Hepatocyte (in vitro differentiated cells): ENCODE data around the gene REXO2. TPM values are rescaled to one million over a fixed set of nuclear protein-coding genes. Genes with fewer than 3 reads are reported as not detected.

ENCODE experiments used
- DNase-seq: peaks from one replicate; pipeline ENCODE4 v3.0.0-alpha.2; 2016; ENCODE audit warnings: low spot score
- H2AFZ ChIP-seq: fragments of 200-600 bp; sonication (generic); 2 replicates; pipeline ENCODE4 v1.6.0; 2016; ENCODE audit warnings: antibody characterized with exemption, mild to moderate bottlenecking
- H3K27ac ChIP-seq: fragments of 200-600 bp; sonication (generic); 2 replicates; pipeline ENCODE4 v1.5.1; 2016; ENCODE audit warnings: mild to moderate bottlenecking
- H3K27me3 ChIP-seq: fragments of 200-600 bp; sonication (generic); 2 replicates; pipeline ENCODE4 v1.6.1; 2016
- H3K36me3 ChIP-seq: fragments of 200-600 bp; sonication (generic); replicated peaks from 2 replicates; pipeline ENCODE4 v1.5.1; 2016; ENCODE audit warnings: low read depth; ENCODE audit not compliant: insufficient read depth
- H3K4me1 ChIP-seq: fragments of 200-600 bp; sonication (generic); 2 replicates; pipeline ENCODE4 v1.5.1; 2016; ENCODE audit warnings: mild to moderate bottlenecking, moderate library complexity; ENCODE audit not compliant: insufficient read depth
- H3K4me2 ChIP-seq: fragments of 200-600 bp; sonication (generic); 2 replicates; pipeline ENCODE4 v1.6.0; 2016
- H3K4me3 ChIP-seq: fragments of 200-600 bp; sonication (generic); 2 replicates; pipeline ENCODE4 v1.5.1; 2016; ENCODE audit warnings: mild to moderate bottlenecking
- H3K79me2 ChIP-seq: fragments of 200-600 bp; sonication (generic); 2 replicates; pipeline ENCODE4 v1.6.0; 2017; ENCODE audit warnings: mild to moderate bottlenecking
- H3K9me2 ChIP-seq: fragments of 200-600 bp; sonication (generic); replicated peaks from 2 replicates; pipeline ENCODE4 v1.6.0; 2017; ENCODE audit warnings: mild to moderate bottlenecking; ENCODE audit not compliant: insufficient read depth
- H3K9me3 ChIP-seq: fragments of 200-600 bp; sonication (generic); 2 replicates; pipeline ENCODE4 v1.5.1; 2016; ENCODE audit warnings: low read depth, mild to moderate bottlenecking
- H4K20me1 ChIP-seq: fragments of 200-600 bp; sonication (generic); 2 replicates; pipeline ENCODE4 v1.6.0; 2016; ENCODE audit warnings: mild to moderate bottlenecking; ENCODE audit not compliant: insufficient read depth, poor library complexity, severe bottlenecking
- CTCF ChIP-seq: fragments of 200-600 bp; sonication (generic); IDR thresholded peaks from 2 replicates; pipeline ENCODE4 v1.5.1; 2016; ENCODE audit warnings: antibody characterized with exemption, mild to moderate bottlenecking; ENCODE audit not compliant: poor library complexity
- EZH2 ChIP-seq: fragments of 200-600 bp; sonication (generic); IDR thresholded peaks from 2 replicates; pipeline ENCODE4 v1.6.1; 2016; ENCODE audit warnings: antibody characterized with exemption, mild to moderate bottlenecking, borderline replicate concordance
- EZH2phosphoT487 ChIP-seq: fragments of 200-600 bp; sonication (generic); IDR thresholded peaks from one replicate; pipeline ENCODE4 v1.6.1; 2018; ENCODE audit warnings: antibody characterized with exemption, mild to moderate bottlenecking, low read depth, moderate library complexity; ENCODE audit not compliant: unreplicated experiment, severe bottlenecking
- WGBS: methylation state at CpG from one replicate; pipeline ENCODE4 v1.1.6; 2016; ENCODE audit warnings: low lambda C conversion rate; ENCODE audit errors: missing lambda C conversion rate; 5-methylcytosine and 5-hydroxymethylcytosine counted together
- polyA plus RNA-seq: library from polyadenylated mRNA; unstranded; fragments of >200 nt; fragmentation: Nextera tagmentation; extraction: Ambion mirVana; gene quantifications from 2 replicates; pipeline ENCODE4 v1.2.1, GENCODE V29; 2016
- total RNA-seq: library from RNA; depleted of rRNA; stranded (reverse); fragments of >200 nt; gene quantifications from 2 replicates; pipeline ENCODE4 v1.2.3, GENCODE V29; 2014

Gene REXO2
- total and polyA plus RNA-seq, 2 experiments from 2014 or later = 124 to 160 TPM

- Histone ChIP-seq H3K9me2 (no peaks in the 10 kb centered on the region), H3K27me3 (no peaks in the 10 kb centered on the region), H3K4me3 (no peak overlapping the region), H3K4me2 (no peak overlapping the region), H4K20me1 (no peaks in the 10 kb centered on the region), H3K27ac (no peak overlapping the region), H3K9me3 (no peaks in the 10 kb centered on the region), H3K36me3 (no peaks in the 10 kb centered on the region), H2AFZ (no peak overlapping the region), H3K4me1 (no peaks in the 10 kb centered on the region), H3K79me2 (no peaks in the 10 kb centered on the region)
- WGBS = 94% methylated on average over 4 of the region's 4 CpGs
- no peak for DNase-seq
- no peak for TF ChIP-seq CTCF
- TF ChIP-seq EZH2phosphoT487 = no peak
- no peak for TF ChIP-seq EZH2
These were observed 13.0 kb upstream of the REXO2 start for GRCh38 chr11:114426280-114426679.

GRCh38 chr11:114430290-114430689, 9.0 kb upstream of the REXO2 start:
- Histone ChIP-seq H3K27me3 (no peaks in the 10 kb centered on the region), H3K36me3 (no peaks in the 10 kb centered on the region), H3K4me2 (no peak overlapping the region), H3K4me1 (no peaks in the 10 kb centered on the region), H2AFZ (no peak overlapping the region), H3K27ac (no peak overlapping the region), H3K79me2 (no peaks in the 10 kb centered on the region), H3K9me2 (no peaks in the 10 kb centered on the region), H4K20me1 (no peaks in the 10 kb centered on the region), H3K9me3 (no peaks in the 10 kb centered on the region), H3K4me3 (no peak overlapping the region)
- TF ChIP-seq EZH2 (no peak), CTCF (no peak), EZH2phosphoT487 (no peak)
- no peak for DNase-seq

- no peaks in the 10 kb centered on the region for H3K9me2 ChIP-seq
- WGBS = 84% methylated on average over 3 of the region's 3 CpGs
- no peaks in the 10 kb centered on the region for H3K9me3 ChIP-seq
- DNase-seq = no peak
- no peaks in the 10 kb centered on the region for H3K27me3 ChIP-seq
- H3K4me1 ChIP-seq = no peaks in the 10 kb centered on the region
- no peaks in the 10 kb centered on the region for H3K36me3 ChIP-seq
- H2AFZ ChIP-seq = no peak overlapping the region
- no peak overlapping the region for H3K4me2 ChIP-seq
- no peak overlapping the region for H3K4me3 ChIP-seq
- H3K79me2 ChIP-seq = no peaks in the 10 kb centered on the region
- no peak for TF ChIP-seq EZH2
- no peaks in the 10 kb centered on the region for H4K20me1 ChIP-seq
- H3K27ac ChIP-seq = no peak overlapping the region
These were observed 6.4 kb upstream of the REXO2 start for GRCh38 chr11:114432893-114433292.

- no peaks in the 10 kb centered on the region for H3K27me3 ChIP-seq
- H3K4me3 ChIP-seq = no peak overlapping the region
- no peaks in the 10 kb centered on the region for H3K9me3 ChIP-seq
- DNase-seq = no peak
- H4K20me1 ChIP-seq = no peaks in the 10 kb centered on the region
- H3K79me2 ChIP-seq = no peaks in the 10 kb centered on the region
- no peak overlapping the region for H2AFZ ChIP-seq
- no peaks in the 10 kb centered on the region for H3K4me1 ChIP-seq
- H3K27ac ChIP-seq = no peak overlapping the region
- WGBS = 33% methylated on average over 4 of the region's 4 CpGs
- no peaks in the 10 kb centered on the region for H3K36me3 ChIP-seq
- no peaks in the 10 kb centered on the region for H3K9me2 ChIP-seq
- H3K4me2 ChIP-seq = no peak overlapping the region
- no peak for TF ChIP-seq EZH2
- TF ChIP-seq EZH2phosphoT487 = no peak
- TF ChIP-seq CTCF = no peak
These were observed 5.9 kb upstream of the REXO2 start for GRCh38 chr11:114433376-114433775.
